ELF-1 (cell line): ENCODE data around the gene RAB3IP.
"Not testable (repeated sequence)": the region's sequence is repeated elsewhere in the genome, so short reads cannot be mapped to it uniquely, and the experiment has no call there.

Experiments
- DNase-seq: peaks from one replicate; pipeline ENCODE4 v3.0.0-alpha.2; 2016; ENCODE audit warnings: low read depth, low spot score

Gene RAB3IP

DNA sequence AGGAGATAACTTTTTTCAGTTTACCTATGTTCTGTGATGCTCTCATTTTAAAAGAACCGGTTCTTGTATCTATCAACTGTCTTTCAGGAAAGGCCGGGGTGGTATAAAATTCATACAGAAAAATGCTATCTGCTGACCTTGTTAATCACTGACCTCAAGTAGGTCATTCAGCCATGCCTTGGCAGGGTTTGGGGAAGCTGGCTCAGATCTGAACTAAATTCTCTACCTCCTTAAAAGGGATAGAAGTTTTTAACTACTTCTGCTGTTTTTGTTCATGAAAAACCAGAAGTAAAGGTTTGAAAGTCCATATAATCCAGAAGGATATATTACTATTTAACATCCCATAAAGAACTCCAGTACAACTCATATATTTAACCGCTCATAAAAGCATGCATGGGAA lies 96.4 kb downstream of the RAB3IP start:
- no peak for DNase-seq

DNA sequence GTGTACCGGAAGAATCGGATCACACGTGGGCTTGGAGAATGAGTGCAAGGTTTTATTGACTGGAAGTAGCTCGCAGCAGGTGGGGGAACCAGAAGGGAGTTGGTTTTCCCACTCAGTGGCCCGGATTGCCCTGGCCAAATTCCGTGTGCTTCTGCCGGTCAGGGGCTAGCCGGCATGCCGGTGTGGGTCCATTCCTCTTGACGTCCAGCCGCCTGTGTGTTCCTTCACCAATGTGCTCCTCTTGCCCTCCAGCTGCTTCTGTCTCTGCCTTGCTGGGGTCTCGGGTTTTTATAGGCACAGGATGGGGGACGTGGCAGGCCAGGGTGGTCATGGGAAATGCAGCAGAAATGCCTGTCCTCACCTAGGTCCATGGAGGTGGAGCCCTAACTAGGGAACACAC lies 97.4 kb downstream of the RAB3IP start:
- no peak for DNase-seq

DNA sequence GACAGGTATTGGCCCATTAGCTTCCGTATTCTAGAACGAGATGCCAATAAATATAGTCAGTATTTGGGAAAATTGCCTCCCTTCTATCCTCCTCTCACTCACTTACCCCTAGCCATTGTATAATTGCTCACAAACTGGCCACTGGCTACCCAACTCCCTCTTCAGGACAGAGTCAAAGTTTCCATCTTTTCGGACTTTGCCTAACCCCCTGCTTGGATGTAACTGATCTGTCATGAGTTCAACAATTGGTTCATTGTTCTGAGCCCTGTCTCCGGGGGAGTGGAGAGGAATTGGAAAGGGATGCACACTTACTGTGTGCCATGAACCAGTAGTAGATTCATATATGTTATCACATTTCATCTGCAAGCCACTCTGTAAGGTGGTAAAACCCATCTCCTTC lies 98.5 kb downstream of the RAB3IP start:
- DNase-seq = no peak

DNA sequence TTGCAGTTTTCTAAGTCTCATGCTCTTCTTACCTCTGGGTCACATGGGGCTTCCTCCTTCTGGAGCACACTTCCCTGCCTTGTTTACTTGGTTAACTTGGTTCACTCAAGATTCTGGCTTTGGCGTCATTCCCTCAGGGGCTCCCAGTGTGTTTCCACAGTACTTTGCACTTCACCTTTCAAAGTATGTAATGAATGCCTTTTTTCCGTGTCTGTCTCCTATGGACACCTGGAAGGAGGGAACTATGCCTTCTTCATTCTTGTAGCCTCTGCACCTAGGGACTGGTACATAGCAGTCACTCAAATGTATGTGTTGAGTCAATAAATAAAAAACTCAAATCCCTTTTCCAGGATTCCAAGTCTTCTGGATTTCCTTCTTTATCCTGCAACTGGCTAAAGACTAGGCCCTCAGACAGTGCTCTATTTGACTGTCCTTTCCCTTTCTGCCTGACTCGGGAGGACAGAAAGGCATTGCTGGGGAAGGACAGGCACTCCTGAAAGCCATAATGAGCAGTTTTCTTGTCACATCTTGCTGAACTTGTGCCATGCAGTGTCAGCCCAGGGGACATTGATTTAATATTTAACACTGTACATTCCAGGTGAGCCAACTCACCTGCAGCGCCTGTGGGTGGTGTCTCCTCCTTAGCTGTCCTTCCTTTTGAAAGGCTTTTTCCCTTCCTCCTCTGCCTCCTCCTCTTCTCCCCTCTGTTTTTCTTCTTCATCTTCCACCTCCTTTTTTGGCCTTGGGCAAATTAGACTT lies 99.2 kb downstream of the RAB3IP start:
- no peak for DNase-seq

DNA sequence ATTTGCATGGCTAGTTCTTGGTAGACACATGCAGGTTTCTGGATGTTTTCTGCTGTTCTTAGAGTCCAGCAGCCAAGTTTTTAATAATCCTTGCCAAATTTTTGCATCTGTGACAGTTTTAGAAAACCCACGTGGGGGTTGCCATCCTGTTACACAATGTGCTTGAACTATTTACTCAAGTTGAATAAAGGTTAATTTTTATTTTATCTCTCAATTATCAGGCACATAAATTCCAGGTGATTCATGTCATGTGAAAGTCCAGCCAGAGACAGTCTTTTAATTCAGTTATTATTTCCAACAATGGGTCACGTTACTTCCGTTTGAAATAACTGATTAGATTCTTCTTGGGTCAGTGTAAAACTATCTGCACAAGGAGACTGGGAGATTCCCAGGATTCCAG lies 102.1 kb downstream of the RAB3IP start:
- no peak for DNase-seq

DNA sequence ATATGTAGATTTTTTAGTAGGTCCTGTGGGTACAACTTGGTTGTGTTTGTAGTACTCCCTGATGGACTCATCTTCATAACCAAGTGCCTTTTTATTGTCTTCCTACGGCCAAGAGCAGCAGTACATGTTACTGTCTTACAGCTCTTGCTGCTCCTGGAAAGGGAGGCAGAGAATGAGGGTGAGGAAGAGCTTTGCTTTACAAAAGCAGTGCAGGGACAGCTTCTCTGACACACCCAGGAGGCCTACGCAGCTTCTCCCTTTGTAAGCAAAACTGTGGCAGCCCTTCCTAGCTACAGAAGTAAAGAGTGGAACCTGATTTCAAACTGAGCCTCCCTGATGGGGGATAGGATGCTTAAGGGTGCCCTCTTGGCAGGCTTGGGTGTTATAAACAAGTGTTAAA lies 104.9 kb downstream of the RAB3IP start:
- no peak for DNase-seq

DNA sequence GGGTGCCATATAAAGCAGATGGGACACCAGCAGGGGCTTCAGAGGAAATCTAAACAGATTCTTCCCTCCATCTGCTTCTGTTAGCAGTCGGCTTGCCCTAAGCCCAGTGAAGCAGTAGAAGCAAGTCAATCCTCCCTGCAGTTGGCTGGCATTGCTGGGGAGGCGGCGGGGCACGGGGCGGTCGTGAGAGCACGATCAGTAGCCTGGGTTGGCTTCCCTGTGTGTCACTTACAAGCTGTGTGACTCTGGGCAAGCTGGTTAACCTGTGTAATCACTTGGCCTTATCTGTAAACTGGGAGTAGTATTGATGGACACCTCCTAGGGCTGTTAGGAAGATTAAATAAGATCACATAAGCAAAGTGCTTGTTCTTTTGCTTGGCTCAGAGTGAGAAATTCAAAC lies 105.8 kb downstream of the RAB3IP start:
- no peak for DNase-seq

DNA sequence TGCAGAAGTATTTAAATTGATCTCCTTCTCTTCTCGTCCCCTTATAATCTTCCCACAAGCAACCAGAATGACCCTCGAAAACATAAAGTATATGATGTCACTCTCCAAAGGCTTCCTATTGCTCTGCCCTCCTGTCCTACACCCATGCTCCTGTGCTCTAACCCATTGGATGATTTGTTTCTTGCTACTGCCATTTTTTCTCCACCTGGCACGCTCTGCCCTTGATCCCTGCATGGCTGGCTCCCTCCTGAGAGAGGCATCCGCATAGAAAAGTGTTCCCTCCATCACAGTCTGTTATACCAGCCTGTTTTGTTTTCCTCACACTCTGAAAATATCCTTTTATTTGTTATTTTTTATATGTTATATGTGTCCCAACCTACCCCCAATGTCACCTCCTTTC lies 106.2 kb downstream of the RAB3IP start:
- no peak for DNase-seq

DNA sequence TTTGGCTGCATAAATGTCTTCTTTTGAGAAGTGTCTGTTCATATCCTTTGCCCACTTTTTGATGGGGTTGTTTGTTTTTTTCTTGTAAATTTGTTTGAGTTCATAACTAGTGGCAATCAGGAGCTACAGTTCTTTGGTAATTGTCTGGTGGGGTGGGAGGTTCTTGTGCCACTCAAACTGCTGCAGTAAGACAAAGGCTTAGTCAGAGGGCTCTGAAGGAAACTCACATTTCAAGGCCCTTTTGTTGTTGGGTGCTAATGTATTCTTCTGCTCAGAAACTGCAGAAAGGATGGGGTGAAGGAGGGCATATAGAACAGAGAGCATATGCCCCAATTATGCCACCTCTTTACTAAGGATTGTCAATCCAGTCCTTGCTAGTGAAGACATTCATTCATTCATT lies 108.3 kb downstream of the RAB3IP start:
- DNase-seq = no peak

DNA sequence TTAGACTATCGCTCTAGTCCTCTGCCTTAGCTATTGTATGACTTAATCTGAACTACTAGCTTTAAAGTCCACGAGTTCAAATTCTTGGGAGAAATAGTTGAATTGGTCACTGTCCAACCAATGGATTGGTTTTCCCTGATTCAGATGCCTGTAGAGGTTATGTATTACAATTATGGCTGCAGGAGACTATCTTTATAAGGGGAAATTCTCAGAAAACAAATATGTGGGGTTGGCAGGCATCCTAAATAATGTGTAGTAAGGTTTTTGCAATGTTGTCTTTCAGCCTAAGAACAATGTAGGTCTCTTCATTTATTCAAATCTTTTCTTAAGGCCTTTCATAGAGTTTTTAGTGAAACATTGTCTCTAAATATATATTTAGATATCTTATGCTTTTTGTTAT lies 113.3 kb downstream of the RAB3IP start:
- DNase-seq = no peak

DNA sequence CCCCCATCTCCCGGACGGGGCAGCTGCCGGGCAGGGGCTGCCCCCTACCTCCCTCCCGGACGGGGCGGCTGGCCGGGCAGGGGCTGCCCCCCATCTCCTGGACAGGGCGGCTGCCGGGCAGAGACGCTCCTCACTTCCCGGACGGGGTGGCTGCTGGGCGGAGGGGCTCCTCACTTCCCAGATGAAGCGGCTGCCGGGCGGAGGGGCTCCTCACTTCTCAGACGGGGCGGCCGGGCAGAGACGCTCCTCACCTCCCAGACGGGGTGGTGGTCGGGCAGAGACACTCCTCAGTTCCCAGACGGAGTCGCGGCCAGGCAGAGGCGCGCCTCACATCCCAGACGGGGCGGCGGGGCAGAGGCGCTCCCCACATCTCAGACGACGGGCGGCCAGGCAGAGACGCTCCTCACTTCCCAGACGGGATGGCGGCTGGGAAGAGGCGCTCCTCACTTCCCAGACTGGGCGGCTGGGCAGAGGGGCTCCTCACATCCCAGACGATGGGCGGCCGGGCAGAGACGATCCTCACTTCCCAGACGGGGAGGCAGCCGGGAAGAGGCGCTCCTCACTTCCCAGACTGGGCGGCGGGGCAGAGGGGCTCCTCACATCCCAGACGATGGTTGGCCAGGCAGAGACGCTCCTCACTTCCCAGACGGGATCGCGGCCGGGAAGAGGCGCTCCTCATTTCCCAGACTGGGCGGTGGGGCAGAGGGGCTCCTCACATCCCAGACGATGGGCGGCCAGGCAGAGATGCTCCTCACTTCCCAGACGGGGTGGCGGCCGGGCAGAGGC lies 114.7 kb downstream of the RAB3IP start:
- DNase-seq = not testable (repeated sequence)

DNA sequence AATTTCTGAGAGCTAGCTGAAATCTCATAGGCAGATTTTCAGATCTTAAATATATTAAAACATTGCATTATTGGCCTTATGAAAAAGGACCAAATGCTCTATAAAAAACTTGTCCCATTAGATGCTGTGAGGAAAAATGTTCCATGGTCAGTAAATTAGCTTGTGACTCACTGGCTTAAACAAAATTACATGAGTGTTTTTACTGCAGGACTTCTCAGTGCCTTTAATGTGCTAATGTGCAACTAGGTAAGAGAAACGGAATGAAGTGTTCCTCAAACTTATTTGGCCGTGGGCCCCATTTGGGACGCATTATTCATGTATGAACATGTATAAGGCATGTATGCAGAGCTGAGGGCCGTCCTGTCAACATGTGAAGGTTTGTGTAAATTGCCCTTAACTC lies 128.0 kb downstream of the RAB3IP start:
- DNase-seq = no peak

DNA sequence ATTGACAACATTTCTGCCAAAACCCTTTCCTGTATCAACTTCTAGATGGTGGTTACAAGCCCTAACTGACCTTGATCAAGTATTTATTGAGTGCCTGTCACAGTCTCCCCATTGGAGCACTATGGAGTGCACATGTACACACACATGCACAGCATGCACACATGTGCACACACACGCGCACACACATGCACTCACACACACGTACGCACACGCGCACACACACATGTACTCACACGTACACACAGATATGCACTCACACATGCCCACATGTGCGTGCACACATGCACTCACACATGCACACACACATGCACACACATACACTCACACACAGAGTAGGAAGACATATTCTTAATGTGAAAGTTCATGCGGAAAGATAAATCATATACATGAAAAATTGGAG lies 130.0 kb downstream of the RAB3IP start:
- DNase-seq = no peak

DNA sequence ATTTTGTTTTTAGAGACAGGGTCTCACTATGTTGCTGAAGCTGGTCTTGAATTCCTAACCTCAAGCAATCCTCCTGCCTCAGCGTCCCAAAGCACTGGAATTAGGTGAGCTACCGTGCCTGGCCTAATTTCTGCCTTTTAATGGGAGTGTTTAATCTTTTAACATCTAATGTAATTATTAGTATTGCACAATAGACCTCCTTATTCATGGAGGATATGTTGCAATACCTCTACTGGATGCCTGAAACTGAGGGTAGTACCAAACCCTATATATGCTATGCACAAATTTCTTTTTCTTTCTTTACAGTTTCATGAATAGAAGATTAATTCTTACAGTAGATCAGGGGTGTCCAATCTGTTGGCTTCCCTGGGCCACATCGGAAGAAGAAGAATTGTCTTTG lies 134.1 kb downstream of the RAB3IP start:
- no peak for DNase-seq
